NCI-H2171 (cell line): ENCODE results near the gene TAF5L.
A peak's percentile ranks its signal among the peaks of the same experiment; 100 is the strongest.

Source experiments
- DNase-seq: peaks from one replicate; lab custom pipeline; 2025; lab: John Stamatoyannopoulos, UW

Gene TAF5L

DNA sequence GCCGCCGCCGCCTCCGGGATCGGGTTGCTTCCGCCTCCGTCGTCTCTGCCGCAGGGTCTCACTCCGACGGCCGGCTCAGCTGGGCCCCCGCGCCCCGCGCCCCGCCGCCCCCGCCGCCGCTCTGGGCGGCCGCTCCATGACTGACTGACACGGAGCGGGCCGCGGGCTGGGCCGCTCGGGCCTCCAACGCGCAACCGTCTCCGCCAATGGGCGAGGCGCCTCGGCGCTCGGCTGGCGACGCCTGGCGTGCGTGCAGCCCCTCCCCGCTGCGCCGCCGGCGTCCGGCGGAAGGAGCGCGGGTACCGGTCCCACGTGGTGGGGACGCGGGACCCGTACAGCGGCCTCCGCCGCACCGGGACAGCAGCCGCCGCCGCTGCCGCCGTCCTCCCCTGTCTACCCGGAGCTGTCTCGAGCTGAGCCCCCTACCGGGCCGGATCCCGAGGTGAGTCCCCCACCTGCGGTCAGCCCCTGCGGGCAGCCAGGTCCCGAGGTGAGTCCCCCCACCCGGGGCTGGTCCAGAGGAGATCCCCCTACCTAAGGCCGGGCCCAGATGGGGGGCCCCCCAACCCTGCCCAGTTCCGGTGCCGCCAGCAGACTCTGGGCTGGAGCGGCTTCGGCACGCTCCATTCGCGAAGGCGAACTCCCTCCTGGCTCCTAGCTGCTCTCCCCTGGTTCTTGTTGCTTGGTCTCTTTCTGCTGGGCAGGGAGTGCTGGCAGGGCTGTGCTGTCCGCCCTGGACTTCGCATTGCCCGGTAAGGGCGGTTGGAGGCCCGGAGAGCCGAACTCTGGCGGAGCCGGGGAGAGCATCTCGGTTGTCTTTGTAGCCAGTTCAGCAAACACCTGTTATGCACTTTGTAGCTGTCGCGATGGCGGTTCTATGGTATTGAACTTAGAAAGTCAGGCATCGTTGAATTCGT is at the start of gene TAF5L, which contains the start of gene URB2:
Gene TAF5L (minus strand): TSS at position 208 of the 917 bp plus-strand sequence. CDS start 11,640 bp downstream, outside the sequence.
Gene URB2 (plus strand): TSS at position 333 of the 917 bp plus-strand sequence. CDS start 1,387 bp downstream, outside the sequence.
- DNase-seq, result peak; percentile 91

DNA sequence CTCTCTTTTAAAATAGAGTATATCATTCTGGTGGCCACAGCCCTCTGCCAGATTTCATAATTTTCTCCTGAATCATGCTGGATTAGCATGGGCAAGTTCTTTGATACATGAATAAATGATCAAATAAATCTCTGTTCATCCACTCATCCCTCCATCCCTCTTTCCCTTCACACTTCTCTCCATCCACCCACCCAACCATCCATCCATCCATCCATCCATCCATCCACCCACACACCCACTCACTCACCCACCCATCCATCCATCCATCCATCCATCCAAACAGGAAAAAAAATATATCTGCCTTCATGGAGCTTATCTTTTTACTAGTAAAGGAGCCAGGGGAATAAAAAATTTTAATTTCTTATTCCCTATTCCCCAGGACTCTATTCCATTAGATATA is 49.5 kb upstream of the TAF5L start:
- no peak for DNase-seq

DNA sequence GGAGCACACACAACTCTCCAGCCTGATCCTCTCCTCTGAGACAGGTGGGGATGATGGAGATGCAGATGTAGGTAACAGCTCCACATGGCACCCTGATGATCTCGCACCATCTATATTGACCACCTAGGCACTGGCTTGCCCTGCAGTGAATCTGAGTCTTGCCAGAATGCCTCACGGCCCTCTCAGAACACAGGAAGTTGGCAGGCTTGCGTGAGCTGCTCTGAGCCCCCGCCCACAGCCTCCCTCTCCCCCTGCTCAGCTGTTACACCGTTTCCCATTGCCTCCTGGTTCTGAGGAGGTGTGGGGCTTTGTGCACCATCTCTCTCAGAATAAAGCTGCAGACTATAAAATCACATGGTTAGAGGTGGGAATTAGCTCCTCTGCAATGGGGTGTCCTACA is 48.1 kb upstream of the TAF5L start:
- no peak for DNase-seq

DNA sequence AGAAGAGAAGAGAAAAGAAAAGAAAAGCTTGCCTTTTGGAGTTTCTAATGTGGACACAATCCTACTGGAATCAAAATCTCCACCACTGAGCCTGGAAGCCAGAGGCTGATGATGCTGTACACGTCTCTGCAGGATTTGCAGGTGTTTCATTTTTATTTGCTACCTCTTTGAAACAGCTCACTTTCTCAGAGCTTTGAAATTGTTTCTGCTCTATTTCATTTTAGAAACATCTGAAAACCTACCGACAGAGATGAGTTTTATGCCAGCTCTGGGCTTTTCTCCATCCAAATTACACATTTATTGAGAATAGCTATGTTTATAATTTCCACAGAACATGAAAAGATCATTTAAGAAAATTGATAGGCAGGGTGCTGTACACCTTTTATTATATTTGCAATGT is 46.3 kb upstream of the TAF5L start:
- no peak for DNase-seq

DNA sequence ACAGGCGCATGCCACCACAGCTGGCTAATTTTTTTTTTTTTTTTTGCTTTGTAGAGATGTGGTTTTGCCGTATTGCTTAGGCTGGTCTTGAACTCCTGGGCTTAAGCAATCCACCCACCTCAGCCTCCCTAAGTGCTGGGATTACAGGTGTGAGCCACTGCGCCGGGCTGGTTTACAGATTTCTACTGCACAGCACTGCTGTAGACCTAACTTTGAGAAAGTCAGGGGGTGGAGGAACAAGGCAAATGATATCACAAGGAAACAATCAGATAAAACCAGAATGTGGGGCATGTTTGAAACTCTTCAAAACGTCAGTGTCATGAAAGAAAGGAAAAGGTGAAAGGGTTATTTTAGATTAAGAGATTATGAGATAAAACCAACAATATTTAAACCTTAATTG is 45.4 kb upstream of the TAF5L start:
- DNase-seq, result no peak

DNA sequence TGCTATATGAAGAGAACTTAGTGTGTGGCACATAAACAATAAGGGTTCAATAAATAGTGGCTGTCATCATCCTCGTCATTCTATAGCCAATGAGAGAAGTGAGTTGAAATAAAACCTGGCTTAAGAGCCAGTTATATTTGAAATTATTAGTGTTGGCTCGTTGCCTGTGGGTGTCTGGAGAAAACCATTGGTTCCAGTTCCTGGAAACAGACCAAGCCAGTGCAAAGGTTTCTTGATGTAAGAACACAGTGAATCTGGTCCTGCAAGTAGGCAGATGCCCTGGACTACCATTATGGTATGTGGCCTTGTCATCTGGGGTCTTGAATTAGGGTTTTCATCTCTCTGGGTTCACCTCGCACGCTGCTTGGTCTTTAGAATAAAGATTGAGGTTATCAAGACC is 43.4 kb upstream of the TAF5L start:
- DNase-seq, result no peak

DNA sequence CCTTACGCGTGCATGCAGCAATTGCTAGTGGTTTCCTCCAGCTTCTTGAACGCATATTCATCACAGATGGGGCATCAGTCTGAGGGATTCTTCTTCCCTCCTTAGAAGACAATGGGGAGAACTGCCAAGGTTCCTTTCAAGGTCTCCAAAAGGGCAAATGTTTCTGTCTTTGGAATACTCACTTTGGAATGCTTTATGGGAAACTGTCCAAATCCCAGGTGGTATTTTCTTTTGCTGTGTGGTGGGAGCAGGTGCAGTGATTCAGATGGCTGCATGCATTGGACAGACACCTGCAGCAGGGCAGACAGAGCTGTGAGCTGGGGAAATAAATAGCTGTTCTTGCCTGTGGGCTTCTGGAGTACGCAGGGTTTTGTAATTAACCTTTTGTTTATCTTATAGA is 40.7 kb upstream of the TAF5L start:
- no peak for DNase-seq

DNA sequence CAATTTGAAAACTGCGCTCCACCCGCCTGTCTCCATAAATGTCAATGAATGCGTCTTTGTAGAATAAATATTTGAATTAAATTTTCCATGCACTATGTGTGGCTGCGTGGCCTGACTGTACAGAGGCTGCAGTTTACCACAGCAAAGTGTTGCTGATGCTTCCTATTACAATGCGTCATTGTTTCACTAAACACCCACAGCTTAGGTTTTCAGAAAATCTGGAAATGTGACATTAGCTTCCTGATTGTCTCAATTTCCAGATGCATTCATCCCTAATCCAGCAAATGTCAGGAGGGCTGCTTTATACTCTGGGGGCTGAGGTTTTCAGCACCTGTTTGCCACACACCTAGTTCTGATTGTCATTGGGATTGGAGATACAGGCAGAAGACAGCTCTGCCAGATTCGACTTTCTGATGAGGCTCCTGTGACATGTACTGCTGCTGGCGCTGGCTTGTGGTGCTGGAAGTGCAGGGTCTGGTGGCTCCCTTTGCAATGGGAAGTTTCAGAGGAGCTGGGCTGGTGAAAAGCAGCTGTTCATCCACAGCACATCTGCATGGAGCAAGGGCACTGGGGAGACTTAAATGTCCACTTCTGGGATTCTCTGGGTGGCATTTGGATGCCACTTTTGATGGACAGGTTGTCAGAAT is 40.1 kb upstream of the TAF5L start:
- no peak for DNase-seq

DNA sequence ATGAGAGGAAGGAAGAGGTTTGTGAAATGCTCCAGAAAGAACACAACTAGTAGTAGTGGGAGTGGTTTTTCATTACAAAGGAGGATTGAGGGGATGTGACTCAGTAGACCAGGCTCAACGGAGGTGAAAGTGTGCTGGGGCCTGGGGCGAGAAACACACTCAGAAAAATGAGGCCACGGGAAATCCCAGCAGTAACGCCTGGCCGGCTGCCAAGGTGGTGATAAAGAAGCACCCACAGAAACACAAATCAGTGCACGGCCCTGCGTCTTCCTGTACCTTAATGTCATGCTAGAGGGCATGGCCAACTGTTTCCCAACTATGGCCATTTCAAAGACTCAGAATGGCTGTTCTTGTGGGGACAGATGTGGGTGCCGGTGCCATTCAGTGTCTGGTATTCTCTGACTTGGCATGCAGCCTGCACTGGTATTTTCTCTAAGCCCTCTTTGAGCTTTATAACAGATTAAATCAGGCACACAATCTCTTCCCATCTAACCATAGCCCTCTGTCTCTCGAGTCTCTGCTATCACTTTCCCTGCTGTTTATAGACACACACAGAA is 38.3 kb upstream of the TAF5L start:
- no peak for DNase-seq

DNA sequence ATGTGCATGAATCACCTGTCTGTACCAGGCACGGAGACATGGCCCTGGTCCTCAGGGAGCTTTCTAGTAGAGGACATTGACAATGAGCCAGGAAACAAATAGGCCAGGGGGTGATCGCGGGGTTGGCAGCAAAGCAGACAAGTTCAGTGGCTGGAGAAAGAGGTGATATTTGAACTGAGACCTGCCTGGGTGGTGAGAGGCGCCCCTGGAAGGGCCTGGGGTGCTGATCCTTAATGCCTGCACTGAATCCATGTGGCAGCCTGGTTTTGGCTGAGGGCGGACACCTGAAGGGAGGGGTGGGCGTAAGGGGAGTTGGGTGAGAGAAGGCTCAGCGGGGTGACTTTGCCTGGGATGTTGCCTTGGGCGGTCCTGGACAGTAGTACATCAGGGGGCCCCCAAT is 36.0 kb upstream of the TAF5L start:
- no peak for DNase-seq

DNA sequence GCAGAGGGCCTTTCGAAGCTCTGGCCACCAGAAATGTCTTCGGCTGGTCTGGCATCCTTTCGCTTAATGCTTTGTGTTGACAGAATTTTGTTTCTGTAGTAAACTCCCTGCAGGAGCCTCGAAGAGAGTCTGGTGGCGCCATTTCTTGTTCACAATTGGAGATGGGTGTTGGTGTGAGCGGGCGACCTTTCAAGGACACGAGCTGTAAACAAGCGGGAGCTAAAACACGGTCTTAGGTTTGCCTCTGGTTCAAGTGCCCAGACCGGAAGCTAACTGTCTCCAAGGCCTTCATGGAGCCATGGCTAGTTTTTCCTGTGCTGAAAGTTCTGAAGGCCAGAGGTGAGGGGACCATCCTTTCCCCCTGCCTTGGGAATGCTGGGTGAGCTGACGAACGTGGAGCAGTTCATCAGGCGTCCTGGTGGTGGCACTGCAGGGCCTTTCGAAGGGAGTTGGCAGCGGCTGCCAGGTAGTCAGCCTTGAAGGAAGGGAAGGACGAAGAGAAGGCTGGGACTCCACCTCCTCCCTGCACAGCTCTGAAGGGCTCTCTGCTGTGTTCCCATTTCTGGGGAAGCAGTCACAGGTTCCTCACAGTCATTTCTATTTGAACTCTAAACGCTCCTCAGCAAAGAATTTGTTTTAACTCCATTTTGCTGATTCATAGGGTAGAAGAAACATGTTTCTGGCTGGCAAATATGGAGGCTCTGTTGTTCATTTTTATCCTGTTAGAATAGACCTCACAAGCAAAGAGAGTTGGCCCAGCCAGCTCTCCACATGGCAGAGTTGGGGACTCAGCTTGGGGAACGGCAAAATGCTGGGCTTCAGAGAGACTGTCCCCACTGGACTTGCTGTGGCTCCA is 35.3 kb upstream of the TAF5L start:
- peak; percentile 62 for DNase-seq

DNA sequence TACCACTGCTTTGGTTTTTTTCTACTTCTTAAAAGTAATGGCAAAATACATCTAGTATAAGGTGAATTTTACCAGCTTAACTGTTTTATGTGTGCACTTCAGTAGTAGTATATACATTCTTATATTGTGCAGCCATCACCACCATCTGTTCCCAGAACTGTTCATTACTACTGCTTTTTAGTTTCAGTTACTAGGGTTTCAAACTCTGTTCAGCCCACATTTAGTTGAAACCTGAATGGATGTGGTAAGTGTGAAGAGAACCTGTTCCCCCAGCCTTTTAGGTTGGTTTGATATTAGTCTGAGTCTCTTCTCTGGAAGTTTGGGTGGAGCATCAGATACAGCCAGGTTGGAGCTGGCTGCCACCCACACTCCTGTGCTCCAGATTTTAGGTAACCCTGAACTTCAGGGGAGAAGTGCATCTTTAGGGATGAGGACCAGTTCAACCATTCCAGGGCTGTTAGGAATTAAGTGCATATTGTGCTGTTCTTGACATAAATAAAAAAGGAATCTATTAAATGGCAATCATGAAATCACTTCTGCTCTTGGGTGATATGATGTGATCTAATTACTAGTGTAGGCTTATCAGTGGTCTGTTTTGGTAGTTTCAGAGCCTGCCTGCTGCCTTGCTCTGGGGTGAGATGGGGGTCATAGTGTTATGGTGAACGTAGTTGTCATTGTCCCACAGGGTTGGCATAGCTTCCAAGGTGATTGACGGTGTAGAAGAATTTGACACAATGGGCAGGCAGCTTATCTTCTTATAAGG is 32.3 kb upstream of the TAF5L start:
- no peak for DNase-seq

DNA sequence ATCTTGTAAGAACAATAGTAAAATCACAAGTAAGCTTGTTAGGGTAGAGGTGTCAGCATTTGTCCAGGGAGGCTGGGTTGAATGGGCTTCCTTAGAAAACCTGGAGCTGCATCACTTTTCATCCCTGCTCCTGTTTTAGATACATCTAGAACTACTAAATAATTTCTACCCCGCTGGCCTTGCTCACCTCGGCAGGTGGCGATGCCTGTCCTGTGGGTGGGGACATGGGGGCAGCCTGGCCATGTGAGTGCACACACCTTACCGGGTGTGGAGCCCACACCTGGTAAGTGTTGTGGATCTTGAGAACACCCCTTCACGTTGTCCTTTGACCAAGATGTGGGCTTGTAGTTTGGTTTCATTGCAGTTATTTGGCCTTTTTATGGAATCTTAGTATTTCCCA is 29.9 kb upstream of the TAF5L start:
- DNase-seq, result no peak

DNA sequence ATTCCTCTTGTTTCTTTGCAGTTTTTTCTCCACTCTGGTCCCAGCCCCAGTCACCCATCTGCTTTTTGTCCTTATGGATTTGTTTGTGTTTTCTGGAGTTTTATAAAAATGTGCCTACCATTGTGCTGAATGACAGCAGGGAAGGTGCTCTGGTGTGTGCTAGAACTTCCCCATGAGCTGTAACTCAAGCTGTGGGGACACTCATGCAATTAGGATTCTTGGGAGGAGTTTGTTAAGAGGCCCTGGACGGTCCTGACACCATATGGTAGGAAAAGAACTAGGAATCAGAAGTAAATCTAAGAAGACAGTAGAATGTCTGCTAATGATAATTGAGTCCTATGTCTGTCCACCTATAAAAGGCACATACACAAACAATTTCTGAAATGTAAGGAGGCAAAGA is 27.5 kb upstream of the TAF5L start:
- DNase-seq, result no peak

DNA sequence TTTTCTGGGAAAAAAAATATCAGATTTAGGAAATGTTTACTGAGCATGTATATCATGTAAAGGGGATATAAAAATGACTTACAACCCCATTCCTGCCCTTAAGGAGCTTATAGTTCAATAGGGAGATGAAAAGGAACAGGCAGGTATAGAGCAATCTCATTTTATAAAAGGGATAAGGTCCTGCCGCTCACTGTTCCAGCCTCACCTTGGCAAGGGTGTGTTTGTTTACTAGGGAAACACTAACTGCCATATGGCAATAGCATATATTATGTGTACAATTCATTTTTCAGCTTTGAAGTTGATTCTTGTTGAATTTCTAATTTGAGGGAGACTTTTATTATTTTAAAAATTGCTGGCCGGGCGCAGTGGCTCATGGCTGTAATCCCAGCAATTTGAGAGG is 25.6 kb upstream of the TAF5L start:
- DNase-seq, result no peak

DNA sequence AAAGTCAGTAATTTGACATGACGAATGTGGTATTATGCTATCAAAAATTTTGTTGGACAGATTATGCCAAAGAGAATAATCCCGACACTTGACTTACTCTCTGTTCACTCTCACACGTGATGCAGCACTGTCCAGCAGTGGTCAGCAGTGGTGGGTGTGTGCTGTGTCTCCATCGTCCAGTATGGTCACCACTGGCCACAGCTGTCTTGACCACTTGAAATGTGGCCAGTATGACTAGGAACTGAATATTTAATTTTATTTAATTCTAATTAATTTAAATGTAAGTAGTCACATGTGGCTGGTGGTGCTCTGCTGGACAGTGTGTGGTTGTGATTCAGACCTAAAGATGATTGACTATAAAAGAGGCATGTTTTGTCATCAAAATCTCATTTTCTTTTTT is 24.1 kb upstream of the TAF5L start:
- DNase-seq, result no peak

DNA sequence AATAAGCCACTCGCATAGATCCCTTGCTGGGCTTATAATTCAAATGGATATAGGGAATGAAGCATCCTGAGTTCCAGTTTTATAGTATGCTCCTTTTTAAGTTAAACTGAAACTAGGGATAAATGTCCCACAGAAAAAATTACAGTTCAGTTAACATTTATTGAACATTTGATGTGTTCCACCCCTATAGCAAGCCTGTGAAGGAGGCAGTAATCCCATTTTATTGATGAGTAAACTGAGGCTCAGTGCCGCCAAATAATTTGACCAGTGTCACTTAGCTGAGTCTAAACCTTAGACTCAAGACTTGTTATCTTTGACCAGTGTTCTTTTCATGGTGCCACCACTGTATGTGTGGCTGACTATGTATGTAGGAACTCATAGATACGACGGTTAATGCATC is 22.5 kb upstream of the TAF5L start:
- DNase-seq, result no peak

DNA sequence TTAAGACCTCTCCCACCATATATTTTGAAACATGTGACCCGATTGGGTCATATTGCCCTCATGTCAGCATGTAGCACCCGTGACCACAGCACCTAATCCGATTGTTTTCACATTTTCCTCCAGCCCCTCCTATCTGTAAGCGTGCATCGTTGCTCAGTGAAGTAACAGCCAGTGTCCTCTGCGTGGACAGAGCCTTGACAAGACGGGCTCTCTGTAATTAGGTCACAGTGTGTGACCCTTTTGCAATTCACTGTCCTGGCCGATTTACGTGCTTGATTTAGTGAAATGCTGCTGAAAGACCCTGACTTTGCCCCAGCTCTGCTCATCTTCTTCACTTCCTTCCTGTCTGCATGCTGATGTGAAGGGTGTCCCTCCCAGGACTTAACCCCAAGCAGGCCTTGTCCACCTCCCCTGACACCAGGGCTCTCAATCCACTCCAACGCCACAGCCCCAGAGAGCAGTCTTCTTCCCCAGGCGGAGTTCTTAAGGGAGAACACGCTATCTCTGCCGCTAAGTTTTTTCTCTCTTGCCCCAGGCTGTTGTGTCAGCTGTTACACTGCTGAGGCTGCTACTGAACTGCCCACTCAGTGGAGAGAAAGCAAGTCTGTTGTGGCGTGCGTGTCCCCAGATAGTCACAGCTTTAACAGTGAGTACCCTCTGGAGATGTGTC is 19.5 kb upstream of the TAF5L start:
- no peak for DNase-seq

DNA sequence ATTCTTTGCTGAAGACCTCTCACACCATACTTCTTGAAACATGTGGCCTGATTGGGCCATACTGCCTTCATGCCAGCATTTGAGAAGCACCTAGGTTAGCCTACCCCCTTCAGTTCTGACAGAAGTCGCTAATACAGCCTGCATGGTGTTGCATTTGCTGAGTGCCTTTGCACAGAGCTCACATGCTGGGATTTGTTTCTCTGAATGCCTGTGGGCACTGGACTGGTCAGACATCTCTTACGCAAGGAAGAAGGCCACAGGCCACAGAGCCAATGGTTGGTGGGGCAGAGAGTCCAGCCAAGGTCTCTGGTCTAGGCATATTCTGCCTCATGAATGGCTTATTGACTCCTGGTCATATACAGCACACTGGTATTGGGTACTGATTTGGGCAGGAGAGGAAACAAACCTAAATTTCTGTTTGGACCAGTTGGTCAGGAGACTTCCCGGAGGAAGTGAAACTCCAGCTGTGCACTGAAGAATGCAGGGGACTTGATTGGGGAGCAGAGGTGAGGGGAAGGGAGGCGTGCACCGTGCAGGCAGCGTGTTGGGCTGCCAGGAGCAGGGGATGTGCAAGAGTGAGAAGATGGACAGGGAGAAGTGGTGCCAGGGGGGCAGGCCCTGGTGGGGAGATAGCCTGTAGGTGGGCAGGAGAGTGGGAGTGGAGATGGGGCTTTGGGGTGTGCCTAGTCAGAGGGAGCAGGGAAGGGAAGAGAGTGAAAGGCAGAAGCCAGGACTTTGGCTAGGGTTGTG is 18.2 kb upstream of the TAF5L start:
- DNase-seq, result no peak

DNA sequence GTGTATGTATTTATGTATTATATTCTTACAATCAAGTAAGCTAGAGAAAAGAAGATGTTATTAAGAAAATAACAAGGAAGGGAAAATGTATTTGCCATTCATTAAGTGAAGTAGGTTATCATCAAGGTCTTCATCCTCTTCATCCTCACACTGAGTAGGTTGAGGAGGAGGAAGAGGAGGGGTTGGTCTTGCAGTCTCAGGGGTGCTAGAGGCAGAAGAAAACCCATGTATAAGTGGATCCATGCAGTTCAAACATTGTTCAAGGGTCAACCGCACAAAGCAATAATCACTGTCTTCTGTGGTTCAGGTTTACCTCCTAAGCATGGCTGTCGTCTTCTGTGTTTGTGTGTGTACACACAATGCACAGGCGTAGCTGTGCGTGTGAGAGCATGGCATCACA is 17.0 kb upstream of the TAF5L start:
- no peak for DNase-seq
